NCI-H1436 (cell line): ENCODE measurements around the gene MINAR1.
"Not testable (repeated sequence)": the region's sequence is repeated elsewhere in the genome, so short reads cannot be mapped to it uniquely, and the experiment has no call there.

Experiments used
- DNase-seq: peaks from one replicate; lab custom pipeline; 2025; lab: John Stamatoyannopoulos, UW

Gene MINAR1, protein sequence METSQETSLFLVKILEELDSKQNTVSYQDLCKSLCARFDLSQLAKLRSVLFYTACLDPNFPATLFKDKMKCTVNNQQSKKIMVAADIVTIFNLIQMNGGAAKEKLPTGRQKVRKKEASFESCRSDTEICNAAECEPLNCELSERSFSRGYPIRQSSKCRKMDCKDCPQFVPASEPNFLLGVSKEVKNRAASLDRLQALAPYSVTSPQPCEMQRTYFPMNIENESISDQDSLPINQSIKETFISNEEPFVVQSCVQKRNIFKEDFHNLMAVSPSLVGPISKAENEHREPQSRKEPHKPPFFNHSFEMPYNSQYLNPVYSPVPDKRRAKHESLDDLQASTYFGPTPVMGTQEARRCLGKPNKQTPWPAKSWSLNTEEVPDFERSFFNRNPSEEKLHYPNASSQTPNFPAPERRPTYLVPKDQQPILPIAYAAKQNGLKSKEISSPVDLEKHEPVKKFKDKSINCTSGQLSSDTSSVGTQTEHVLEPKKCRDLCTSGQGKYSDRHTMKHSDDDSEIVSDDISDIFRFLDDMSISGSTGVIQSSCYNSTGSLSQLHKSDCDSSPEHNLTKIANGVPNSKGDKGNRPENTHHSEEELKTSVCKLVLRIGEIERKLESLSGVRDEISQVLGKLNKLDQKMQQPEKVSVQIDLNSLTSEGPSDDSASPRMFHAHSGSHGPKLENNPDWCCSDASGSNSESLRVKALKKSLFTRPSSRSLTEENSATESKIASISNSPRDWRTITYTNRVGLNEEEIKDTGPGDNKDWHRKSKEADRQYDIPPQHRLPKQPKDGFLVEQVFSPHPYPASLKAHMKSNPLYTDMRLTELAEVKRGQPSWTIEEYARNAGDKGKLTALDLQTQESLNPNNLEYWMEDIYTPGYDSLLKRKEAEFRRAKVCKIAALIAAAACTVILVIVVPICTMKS

DNA sequence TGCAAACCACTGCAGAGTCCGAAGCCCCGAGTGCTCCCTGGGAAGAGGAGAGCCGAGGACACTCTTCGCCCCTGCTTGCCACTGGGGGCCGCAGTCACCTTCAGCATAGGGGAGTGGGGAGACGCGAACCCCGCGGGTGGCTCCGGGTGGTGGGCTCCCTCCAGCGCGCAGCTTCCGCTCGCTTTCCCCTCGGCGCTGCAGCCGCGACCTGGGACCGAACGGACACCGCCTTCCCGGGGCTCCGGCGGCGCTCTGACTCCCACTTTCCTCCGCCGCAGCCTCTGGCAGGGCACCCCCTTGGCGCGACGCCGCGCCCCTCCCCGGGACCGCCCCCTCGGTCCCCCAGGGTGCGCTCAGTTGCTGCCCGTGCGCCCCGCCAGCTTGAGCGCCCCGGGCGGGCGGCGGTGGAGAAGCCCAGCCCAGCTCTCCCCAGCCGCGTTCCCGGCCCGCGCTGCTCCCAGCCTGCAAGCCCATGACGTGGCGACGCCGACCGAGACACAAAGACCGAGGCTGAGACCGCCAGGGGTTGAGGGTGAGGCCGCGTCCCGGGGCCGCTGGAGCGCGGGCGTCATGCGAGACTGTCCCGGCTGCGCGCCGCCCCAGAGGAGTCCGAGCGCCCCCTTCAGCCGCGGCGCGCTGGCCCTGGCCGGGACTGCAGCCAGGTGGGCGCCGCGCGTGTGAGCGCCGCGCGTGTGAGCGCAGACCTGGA, at the start of gene MINAR1:
Gene MINAR1, plus strand, starts transcription at position 701 of the 709 bp plus-strand sequence. CDS start 23,812 bp downstream, outside the sequence.
- DNase-seq: no peak

DNA sequence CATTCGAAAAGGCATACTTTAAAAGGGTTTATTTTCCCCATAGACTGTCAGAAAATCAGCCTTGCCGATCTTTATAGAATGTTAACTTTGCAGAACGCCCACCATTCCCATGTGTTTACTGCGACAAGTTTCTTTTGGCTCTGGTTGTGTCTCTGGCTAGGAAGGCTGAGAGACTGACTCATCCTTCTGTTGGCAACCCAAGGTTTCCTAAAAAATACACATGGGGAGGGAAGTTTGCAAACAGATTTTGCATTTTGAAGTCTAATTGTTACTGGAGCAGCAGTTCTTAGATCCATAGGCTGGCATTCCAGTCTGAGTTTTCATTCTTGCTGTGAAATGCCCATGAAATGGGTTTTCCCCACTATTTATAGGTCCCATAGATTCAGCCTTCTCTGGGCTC, 37.9 kb upstream of the MINAR1 start:
- DNase-seq: no peak

DNA sequence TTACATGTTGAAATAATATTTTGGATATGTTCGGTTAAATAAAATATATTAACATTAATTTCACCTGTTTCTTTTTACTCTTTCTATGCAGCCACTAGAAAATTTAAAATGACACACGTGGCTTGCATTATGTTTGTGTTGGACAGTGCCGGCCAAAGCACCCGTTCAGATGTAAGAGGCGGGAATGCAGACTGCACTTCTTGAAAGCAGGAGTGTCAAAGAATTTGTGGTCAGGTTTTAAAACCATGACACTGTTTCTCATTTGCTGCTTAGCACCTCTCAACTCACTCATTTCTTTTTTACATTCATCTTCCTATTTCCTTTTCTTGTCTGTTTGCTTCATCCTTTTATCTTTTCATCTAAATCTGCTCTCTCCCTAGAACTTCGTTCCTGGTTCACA, 35.3 kb upstream of the MINAR1 start:
- DNase-seq: no peak

DNA sequence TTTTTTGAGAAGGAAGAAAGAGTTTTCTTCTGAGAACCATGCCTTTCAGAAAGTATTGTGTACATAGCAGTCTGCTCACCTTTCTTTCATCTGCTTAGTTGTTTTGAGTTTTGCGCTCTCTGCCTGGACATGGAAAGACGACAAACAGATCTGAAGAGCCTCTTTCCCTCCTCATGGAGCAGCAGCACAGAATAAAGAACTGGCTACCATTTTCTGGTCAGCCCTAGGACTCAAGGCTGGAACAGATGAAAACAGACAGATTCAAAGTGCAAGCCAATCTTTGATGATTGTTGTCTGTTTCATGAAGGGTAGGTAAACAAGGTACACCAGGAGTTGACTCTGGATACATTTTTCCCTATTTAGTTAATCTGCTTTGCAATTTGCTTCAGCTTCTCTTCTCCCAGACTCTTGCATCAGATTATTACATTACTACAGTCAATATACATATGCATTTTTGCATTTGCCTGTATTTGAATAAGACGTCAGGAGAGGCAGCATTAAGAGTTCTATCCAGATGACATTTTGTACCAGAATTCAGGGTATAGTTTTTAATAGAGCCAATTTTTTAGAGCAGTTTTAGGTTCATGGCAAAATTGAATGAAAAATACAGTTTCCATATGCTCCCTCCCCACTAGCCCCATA, 34.7 kb upstream of the MINAR1 start:
- DNase-seq: no peak

DNA sequence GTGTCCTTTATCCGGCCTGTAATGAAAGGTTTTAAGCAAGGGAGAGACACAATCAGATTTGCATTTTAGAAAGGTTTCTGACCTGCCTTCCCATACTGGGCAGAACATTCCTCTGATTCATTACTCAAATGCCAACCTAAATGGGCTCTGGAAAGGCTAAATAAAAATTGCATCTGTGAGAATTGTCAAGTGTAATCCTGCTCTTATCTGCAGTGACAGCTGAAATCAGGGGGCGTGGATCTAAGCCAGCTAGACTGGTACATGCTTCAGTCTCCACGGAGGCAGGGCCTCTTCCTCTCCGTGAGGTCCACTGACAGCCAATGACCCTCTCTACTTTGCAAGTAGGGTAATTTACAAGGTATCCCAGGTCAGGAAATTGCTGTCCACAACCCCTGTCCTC, 32.5 kb upstream of the MINAR1 start:
- no peak for DNase-seq

DNA sequence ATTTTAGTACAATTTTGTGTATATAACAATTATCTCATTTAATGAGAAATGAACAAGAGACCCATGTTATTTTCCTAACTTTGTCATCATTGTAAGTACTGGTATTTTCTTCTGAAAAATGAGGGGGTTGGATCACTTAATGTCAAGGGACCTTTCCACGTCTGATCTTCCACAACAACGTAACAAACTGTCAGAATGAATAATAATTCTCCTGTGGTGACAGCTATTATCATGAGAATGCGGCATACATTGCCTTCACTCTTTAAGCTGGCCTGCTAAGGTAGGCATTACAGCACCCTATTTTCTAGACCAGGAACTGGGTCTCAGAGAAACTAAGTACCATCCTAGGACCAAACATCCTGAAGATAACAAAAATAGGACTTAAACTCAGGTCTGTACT, 31.5 kb upstream of the MINAR1 start:
- no peak for DNase-seq

DNA sequence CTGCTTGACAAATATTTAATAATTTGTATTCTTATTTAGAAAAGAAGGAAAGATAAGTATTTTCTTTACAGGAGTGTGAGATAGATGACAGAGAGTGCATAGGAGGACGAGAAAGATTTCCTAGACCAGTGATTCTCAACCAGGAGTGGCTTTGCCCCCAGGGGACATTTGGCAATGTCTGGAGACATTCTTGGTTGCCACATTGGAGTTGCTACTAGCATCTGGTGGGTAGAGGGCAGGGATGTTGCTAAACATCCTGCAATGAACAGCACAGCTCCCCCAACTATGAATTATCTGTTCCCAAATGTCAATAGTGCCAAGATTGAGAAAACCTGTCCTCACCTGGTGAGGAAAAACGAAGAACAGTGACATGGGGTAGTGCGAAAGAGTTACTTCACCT, 30.8 kb upstream of the MINAR1 start:
- no peak for DNase-seq

DNA sequence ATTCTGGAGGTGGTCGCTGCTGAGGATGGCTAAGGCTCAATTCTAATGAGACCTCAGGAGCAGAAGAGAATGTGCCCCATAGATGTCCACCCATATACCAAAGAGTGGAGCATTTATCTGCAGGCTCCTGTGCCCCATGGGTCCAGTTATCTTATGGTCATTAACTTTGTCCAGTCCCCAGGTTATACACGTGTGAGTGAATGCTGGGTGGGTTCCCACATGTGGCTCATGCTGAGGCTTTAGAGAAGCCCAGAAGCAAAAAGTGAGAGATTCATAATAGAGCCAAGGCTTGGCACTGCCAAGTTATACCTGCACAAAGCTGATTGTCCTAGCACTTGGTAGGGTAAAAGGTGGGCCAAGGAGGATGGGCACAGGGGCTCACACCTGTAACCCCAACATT, 30.0 kb upstream of the MINAR1 start:
- DNase-seq: no peak

DNA sequence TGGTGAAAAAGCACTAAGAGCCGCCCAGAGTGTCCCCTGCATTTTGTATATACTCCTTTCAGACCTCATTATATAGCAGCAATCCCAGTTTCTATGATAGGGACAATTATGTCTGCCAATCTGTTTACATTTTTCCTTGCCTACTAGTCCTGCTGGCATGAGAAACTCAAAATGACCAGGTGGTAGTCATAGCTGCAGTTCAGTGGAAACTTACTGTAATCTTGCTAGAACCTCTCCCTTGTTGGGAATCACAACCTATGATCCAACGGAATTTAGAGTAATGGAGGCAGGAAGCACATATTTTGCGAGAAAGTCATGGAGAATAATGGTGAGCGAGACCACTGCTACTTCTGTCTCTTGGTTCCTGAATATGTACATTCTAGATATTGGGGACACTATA, 28.6 kb upstream of the MINAR1 start:
- DNase-seq: no peak

DNA sequence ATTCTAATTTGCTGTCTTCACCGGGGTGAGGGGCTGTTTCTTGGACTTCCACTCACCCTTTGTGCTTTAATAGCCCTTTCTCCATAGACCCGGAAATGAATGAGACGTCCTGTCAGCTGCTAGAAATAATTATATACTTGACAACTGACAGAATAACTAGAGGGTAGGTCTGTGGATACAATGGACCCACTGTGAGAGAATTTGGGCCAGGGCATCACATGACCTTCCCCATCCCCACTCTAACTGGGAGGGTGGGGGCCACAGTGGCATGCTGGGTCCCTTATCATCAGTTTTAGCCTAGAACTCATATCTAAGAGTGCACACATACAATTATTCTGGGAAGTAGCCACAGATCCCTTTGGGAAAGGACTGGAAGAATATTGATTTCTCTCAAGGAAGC, 25.9 kb upstream of the MINAR1 start:
- DNase-seq: no peak

DNA sequence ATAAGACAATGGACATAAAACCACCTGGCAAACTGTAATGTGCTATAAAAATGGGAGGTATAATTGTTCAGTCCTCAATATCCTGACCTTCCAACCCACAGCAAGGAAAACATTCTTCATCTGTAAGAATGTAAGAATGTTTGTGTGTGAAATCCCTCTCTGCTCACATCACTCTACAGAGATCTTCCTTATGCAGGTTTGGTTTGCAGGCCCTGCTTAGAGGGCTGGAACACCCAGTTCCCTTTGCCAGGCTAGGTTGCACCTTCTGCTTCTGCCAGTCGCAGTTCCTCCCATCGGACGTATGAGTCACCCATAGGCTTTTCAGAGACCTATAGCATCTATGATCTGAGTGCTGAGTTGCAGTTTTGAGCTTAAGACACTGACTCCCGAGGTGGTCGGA, 24.1 kb upstream of the MINAR1 start:
- DNase-seq: no peak

DNA sequence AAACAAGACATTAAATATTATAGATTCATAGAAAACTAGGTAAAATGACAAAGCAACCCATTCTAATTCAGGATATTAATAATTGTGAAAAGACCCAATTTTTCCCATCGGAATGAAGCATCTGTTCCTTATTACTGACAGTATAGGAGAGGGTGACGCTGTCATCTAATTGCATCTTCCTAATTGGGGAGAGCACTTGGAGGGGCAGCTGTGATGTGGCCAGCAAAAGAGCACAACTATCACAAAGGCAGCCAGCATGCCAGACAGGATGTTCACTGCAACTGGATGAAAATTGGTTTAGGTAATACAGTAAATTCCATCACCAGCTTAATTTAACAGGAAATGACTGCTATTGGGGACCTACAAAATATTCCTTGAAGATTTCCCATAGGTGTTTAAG, 21.9 kb upstream of the MINAR1 start:
- DNase-seq: no peak

DNA sequence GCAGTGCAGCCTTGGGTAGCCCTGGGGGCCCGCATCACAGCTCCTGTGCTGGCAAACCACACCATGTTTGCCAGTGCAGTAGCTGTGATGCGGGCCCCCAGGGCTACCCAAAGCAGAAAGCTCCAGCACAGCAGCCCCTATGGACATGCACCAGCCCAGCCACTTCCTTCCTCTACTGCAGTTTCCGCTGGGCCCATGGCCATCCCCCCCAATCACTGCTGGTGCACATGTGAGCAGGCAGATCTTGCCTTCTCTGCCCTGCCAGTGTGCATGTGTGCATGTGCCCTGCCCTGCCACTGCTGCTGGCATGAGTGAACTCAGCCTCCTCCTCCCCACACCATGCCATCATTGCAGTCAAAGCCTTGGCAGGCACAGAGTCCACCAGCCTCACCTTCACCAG, 20.1 kb upstream of the MINAR1 start:
- no peak for DNase-seq

DNA sequence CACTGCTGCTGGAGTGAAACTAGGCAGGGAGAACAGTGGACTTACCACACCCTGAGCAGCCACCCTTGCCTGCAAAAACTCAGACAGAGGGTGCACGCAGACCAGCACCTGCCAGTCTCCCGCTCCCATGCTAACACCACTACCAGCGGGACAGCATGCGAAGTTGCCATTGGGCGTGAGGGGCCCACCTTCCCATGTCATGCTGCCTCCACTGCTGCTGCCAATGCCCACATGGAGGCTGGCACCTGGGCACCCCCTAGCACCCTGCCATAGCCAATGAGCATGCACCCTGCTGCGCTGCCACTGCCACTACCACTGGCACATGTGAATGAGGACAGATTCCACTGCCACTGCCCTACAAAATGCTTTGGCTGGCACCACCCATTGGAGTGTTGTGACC, 19.7 kb upstream of the MINAR1 start:
- no peak for DNase-seq

DNA sequence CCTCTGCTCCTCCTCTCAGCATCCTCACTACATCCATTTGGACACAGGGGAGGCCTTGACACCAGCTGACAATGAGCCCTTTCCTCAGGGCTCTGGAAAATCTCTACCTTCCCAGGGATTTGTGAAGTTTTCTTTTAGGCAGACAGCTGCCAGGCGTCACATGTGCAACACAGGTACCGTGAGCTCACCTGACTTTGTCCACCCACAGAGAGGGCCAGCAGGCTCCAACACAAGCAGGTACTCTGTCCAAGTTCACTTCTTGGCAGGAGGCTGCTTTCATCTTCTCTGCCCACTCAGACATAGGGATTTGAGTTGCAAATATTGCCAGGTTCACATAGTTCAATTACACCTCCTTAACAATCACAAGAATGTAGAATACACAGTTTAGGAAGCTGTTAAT, 15.3 kb upstream of the MINAR1 start:
- no peak for DNase-seq

DNA sequence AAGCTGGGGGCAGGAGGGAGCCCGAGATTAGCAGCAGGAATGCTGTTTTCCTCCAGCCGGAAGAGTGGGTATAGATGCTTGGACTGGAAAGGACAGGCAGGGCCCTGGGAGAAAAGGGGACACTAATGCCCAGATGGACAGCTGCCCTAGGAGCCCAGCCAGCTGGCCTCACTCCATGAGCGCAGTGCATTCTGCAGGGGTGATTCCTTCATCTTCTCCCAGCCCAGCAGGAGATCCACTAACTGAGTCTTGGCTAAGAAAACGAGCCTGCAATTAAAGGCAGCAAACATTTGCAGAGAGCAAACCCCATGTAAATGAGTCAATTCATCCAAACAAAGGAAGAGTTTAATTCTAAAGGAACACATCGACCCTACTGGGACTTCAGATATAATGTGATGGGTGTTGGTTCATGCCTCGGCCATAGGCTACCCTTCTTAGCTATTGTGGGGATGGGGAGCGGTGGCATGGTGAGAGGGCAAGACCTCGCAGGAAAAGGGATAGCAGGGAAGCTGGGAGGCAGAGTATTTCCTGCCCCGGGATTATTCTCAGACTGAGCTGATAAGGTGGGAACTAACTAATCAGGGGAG, 13.3 kb upstream of the MINAR1 start:
- no peak for DNase-seq

DNA sequence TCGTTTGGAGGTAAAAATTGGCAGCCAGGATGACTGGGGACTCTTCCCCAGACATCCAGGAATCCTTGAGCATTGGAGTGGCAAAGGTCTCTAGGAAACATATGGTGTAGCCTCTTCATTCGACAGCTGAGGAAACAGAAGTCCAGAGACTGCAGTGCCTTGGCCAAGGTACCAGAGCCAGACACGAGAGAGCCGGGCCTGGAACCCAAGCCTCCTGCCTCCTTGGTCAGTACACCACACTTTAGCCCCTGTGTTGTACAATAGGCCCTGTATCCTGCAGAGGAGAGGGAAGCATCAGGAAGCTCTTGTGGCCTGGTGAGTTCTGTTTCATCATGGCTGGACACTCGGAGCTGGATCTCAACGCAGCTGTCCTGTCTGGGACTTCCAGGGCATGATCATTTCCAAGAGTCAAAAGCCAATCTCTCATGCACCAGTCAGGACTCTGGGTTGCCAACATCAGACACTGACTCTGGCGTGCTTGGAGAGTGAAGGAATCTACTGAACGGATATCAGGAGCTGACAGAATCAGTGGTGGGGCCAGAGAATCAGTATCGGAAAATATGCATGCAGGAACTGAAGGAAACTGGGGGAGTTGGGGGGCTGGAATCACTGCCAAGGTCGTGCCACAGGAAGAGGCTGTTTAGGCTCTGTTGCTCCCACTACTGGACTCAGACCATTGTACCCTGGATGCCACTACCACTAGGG, 6.4 kb upstream of the MINAR1 start:
- DNase-seq: no peak

DNA sequence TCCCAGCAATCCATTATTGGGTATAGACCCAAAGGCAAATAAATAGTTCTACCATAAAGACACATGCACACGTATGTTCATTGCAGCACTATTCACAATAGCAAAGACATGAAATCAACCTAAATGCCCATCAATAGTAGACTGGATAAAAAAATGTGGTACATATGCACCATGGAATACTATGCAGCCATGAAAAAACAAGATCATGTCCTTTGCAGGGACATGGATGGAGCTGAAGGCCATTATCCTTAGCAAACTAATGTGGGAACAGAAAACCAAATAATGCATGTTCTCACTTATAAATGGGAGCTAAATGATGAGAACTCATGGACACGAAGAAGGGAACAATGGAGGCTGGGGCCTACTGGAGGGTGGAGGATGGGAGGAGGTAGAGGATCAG, 5.2 kb upstream of the MINAR1 start:
- not testable (repeated sequence) for DNase-seq

DNA sequence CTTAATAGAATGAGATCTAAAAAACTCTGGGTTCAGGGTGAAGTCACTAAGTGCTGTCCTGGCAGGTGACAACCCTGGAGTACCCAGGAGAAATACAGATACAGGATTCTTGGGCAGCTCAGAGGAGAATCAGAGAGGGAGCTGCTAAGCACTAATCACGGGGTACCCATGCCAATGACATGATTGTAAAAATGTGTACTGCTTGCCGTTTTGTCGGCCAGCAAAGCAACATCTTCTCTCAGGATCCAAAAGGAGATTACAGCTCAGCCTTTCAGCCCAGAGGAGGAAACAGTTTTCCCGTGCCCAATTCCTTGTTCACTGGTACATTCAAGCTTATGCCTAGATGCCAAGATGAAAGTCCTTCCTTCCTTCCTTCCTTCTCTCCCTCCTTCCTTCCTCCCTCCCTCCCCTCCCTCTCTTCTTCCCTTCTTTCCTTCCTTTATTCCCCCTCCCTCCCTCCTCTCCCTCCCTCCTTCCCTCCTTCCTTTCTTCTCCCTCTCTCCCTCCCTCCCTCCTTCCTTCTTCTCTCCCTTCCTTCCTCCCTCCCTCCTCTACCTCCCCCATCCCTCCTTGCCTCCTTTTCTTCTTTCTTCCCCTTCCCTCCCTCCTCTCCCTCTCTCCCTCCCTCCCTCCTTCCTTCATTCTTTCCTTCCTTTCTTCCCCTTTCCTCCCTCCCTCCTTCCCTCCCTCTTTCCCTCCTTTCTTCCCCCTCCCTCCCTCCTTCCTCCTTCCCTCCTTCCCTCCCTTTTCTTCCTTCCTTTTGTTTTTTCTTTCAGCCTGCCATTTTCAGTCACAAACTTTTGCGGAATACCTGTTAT, 4.1 kb upstream of the MINAR1 start:
- no peak for DNase-seq
